Measurements from ENCODE around the gene SLC28A1. TPM values are rescaled to one million over a fixed set of nuclear protein-coding genes. Genes with fewer than 3 reads are reported as not detected.

SLC28A1 gene
- total RNA-seq, 1 experiment from 2014 or later = not detected

GRCh38 chr15:84913360-84913723 is 28.9 kb downstream of the SLC28A1 start:
- H3K27ac ChIP-seq (ENCODE audit: low read depth, low read length) = peak overlapping the region; percentile 68; the same call in 1 of the 2 replicates
- intact Hi-C loops (cut with micrococcal nuclease) = no loop called here
- H3K4me2 ChIP-seq (ENCODE audit: low read length) = peak overlapping the region; percentile 58; the same call in 1 of the 2 replicates
- ATAC-seq (no peak), DNase-seq (ENCODE audit: low read depth, low spot score) (no peak)
- ChIA-PET POLR2A (interaction anchor here (1.5 kb wide), 1 partner anchor 17 kb away, joined by 4 read pairs; no protein-coding TSS in a partner anchor), CTCF (no interaction called here), RAD21 (ENCODE audit: low non-redundant PET in 1 of 2, low total read pairs in 2 of 2, uncharacterized antibody in 2 of 2, unreplicated experiment in 2 of 2) (no interaction called here)
- H3K36me3 ChIP-seq (ENCODE audit: control insufficient read depth in 1 of 2, insufficient read depth in 2 of 2, low read length in 2 of 2) = no peaks in the 10 kb centered on the region
- no peaks in the 10 kb centered on the region for H3K9me2 ChIP-seq (ENCODE audit: insufficient read depth)
- H3K4me1 ChIP-seq (ENCODE audit: control insufficient read depth in 1 of 2, insufficient read depth in 2 of 2, low read length in 2 of 2) = peaks cover 41 to 44% of the 10 kb centered on the region in 2 experiments
- no peaks in the 10 kb centered on the region for H3K79me2 ChIP-seq (ENCODE audit: insufficient read depth, low read length)
- no peak overlapping the region for H2AFZ ChIP-seq (ENCODE audit: low read depth, low read length, poor library complexity, severe bottlenecking)
- no peak overlapping the region for H3K4me3 ChIP-seq (replicated peaks in 1 of 2; ENCODE audit: low read depth in 1 of 2, low read length in 2 of 2)
- no TSS peak for BruUV-seq (replicated peaks)
- H3K27me3 ChIP-seq (ENCODE audit: insufficient read depth, low read length) = no peaks in the 10 kb centered on the region
- H4K20me1 ChIP-seq (ENCODE audit: insufficient read depth) = no peaks in the 10 kb centered on the region
- no peak overlapping the region for H3K9ac ChIP-seq (ENCODE audit: low read length)
- TF ChIP-seq POLR2AphosphoS5 (IDR thresholded peaks at IDR 0.05; ENCODE audit: low read depth, low read length) (no peak), CEBPB (IDR thresholded peaks at IDR 0.05; ENCODE audit: low read depth) (no peak), SIN3A (IDR thresholded peaks at IDR 0.05; ENCODE audit: low read depth) (no peak), YY1 (IDR thresholded peaks at IDR 0.05; ENCODE audit: extremely low read depth, insufficient replicate concordance, low read depth, low read length) (no peak), JUND (IDR thresholded peaks at IDR 0.05) (no peak), EGR1 (IDR thresholded peaks at IDR 0.05; ENCODE audit: low read depth) (no peak), TCF7L2 (IDR thresholded peaks at IDR 0.05; ENCODE audit: borderline replicate concordance, extremely low read depth, insufficient read depth, insufficient read length) (no peak)
- TF ChIP-seq, protein P1, sequence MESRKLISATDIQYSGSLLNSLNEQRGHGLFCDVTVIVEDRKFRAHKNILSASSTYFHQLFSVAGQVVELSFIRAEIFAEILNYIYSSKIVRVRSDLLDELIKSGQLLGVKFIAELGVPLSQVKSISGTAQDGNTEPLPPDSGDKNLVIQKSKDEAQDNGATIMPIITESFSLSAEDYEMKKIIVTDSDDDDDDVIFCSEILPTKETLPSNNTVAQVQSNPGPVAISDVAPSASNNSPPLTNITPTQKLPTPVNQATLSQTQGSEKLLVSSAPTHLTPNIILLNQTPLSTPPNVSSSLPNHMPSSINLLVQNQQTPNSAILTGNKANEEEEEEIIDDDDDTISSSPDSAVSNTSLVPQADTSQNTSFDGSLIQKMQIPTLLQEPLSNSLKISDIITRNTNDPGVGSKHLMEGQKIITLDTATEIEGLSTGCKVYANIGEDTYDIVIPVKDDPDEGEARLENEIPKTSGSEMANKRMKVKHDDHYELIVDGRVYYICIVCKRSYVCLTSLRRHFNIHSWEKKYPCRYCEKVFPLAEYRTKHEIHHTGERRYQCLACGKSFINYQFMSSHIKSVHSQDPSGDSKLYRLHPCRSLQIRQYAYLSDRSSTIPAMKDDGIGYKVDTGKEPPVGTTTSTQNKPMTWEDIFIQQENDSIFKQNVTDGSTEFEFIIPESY (IDR thresholded peaks at IDR 0.05; ENCODE audit: extremely low read depth, insufficient replicate concordance, low read length) = no peak
- TF ChIP-seq, protein P2, sequence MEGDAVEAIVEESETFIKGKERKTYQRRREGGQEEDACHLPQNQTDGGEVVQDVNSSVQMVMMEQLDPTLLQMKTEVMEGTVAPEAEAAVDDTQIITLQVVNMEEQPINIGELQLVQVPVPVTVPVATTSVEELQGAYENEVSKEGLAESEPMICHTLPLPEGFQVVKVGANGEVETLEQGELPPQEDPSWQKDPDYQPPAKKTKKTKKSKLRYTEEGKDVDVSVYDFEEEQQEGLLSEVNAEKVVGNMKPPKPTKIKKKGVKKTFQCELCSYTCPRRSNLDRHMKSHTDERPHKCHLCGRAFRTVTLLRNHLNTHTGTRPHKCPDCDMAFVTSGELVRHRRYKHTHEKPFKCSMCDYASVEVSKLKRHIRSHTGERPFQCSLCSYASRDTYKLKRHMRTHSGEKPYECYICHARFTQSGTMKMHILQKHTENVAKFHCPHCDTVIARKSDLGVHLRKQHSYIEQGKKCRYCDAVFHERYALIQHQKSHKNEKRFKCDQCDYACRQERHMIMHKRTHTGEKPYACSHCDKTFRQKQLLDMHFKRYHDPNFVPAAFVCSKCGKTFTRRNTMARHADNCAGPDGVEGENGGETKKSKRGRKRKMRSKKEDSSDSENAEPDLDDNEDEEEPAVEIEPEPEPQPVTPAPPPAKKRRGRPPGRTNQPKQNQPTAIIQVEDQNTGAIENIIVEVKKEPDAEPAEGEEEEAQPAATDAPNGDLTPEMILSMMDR (IDR thresholded peaks at IDR 0.05 in 2 of 3, conservative IDR thresholded peaks at IDR 0.05 in 1 of 3; ENCODE audit: borderline replicate concordance in 1 of 3, insufficient read depth in 1 of 3, low read depth in 2 of 3, low read length in 2 of 3) = no peak
- H3K9me3 ChIP-seq (ENCODE audit: control insufficient read depth in 1 of 2, insufficient read depth in 1 of 2, low read depth in 1 of 2, low read length in 2 of 2) = no peaks in the 10 kb centered on the region
